GM21367 (cell line): ENCODE results near the gene ALDOC.
"Not testable (repeated sequence)": the region's sequence is repeated elsewhere in the genome, so short reads cannot be mapped to it uniquely, and the experiment has no call there.

ENCODE experiments used
- ATAC-seq: cut with Tn5 transposase; IDR thresholded peaks from one replicate; pipeline ENCODE4 v1.9.1; 2021; ENCODE audit not compliant: unreplicated experiment

Gene ALDOC

DNA sequence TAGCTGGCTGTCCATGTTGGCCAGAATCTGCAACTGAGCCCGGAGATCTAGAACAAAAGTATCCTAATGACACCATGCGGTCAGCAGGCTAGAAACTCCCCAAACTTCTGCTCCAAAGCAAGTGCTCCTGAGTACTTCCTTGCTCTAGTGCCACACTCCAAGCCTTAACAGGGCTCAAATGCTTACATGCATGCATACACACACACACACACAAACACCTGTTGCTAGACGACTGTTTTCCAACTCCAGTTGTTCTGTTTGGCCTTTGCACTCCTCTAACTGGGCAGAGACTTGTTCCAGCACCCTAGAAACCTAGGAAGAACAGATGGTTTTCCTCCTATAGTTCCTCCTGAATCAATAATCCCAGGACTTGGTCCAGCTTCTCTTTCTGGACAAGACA lies 7.7 kb upstream of the ALDOC start:
- ATAC-seq, result no peak

DNA sequence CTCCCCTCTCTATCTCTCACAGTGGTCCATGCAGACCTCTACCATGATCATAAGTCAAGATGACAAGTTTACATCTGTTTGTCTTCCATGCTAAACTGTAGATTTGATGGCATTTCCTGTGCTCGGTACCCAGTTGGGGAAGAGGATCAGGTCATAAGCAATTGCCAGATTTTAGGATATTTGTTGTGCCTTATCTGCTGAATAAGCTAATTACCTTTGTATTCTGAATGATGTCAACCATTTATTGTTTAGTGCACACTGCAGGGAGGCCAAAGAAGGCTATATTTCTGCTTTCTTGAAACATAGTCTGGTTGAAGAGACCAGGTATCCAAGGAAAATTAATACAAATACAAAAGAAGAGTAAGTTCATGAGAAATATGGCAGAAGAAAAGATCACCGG lies 5.8 kb upstream of the ALDOC start:
- ATAC-seq, result no peak

DNA sequence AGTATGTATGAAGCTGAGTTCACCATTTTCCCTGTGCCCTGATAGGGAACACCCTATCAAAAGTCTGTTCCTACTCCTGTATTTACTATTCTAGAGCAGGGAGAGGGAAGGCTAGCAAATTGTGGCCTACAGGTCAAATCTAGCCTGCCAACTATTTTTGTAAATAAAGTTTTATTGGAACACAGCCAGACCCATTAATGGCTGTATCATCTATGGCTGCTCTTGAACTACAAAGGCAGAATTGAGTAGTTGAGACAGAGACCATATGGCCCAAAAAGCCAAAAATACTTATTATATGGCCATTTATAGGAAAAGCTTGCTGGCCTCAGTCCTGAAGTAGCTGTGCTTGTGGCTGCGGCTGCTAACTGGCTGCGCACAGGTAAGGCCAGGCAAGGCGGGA lies 4.3 kb upstream of the ALDOC start:
- no peak for ATAC-seq

DNA sequence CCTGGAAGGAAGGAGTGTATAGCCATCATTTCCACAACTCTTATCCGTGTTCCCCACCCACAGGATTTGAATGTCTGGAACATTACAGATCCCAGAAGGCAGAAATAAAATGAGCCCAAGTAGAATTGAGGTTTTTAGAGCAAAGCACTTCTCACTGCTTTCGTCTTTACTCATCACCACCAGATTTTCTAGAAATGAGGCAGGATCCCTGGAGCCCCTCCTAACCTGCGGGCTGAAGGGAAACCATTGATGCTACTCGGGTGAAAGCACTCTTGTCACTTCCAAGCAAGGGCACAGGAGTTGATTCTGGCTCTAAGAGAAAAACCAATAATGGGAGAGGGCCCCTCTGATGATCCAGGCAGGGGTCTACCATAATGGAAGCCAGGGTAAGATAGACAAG lies 2.8 kb upstream of the ALDOC start:
- ATAC-seq, result no peak

DNA sequence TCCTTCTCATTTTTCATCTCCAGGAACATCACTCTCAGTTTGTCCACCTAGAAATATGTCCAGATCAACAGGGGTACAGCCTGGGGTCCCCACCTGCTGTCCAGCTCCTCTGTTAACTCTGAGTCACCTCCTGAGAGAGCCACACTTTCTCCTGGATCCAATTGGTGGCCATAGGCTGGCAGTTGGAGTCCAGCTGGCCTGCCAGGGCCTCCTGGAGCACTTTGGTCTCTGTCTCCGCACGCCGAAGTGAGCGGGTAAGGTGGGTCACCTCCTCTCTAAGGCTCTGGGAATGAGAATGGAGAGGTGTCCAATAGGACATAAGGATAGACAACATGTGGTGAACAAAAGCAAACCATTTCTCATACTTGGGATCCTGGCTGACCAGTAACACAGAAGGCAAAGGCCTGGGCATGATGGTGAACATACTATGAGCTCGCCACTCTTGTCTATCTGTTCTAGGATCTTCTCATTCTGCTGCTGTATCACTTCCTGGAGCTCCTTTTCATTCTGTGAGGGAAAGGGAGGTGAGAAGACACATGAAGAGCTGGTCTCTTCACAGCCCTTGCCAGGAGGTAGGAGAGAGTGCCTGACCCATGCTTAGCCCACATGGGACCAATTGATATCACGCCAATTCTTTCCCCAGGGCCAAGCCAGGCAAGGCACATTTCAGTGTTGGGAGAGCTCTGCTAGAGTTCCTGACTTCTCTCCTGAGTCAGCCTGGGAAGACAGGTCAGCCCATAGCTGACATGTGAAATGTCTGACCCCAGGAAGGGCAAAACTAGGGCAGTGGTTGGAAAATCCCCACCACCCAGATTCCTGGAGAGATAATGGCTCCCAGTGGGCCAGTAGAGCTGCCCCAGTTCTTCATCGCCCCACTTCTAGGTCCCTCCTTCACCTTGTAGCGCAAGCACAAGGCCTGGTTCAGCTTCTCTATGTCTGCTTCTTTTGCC lies 1.8 kb upstream of the ALDOC start:
- no peak for ATAC-seq

DNA sequence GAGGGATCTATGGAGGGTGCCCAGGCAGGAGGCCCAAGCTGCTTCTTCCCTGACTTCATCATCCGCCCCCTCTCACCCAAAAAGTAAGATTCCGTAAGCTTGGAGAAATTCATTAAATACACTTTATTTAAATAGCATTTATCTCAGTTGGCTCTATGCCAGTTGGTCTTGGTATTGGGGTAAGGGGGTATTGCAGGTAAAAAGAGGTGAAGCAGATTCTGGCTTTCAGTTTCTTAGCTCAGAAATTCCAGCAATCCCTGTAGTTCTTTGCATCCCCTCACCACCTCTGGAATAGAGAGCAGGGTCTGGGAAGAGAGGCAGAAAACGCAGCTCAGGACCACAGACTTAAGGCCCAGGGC lies 750 bp upstream of the ALDOC start:
- ATAC-seq, result no peak

DNA sequence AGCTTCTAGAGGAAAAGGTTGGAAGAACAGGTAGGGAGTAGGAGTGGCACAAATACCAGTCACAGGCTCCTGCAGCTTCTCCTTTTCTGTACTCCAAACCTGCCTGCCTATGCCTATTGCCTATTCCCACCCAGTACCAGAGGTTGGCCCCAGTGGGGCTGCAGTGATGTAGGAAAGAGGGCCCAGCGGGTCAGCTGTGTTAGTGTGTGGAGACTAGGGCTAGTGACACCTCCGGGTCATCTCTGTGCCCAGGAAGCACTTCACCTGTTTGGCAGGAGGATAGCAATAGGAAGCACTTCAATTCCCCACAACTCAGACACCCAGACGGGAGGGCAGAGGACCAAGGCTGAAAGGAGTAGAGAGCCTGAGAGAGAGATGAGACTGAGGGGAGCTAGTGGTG lies 679 bp downstream of the ALDOC start:
- not testable (repeated sequence) for ATAC-seq

DNA sequence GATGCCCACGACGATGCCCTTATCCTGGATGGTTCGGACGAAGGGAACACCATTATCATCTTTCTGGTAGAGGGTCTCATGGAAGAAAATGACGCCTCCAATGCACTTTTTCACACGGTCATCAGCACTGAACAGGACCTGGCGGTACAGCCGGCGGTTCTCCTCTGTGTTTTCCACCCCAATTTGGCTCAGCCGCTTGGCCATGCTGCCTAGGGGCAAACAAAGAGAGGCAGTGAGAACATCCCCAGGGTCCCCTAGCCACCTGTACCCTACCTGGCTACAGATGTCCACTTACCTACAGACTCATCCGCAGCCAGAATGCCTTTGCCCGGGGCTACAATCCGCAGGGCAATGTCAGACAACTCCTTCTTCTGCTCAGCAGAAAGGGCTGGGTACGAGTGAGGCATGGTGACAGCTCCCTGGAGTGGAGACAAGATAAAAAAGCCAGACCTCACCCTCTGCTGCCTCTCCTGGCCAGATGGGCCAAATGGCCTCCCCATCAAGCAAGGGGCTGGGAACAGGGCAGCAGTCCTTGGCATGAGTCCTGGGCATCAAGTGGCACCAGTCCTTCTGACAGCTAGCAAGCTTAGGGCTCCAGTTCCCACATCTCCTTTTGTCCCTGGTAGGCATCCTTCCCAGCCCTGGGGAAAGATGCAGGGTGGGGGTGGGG lies 1.4 kb downstream of the ALDOC start:
- ATAC-seq, result no peak

DNA sequence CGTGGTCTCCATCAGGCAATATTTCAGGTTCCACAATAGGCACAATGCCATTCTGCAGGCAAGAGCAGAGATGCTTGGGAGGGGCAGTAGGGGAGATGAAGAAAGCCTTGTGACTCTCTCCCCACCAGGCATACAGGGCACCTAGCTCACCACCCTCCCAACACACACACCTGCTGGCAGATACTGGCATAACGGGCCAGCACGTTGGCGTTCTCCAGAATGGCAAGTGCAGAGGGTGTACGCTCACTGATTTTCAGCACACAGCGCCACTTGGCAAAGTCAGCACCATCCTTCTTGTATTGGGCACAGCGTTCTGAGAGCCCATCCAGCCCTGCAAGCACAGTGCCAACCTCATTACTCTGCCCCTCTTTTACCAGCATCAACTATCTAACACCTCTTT lies 2.2 kb downstream of the ALDOC start:
- no peak for ATAC-seq

DNA sequence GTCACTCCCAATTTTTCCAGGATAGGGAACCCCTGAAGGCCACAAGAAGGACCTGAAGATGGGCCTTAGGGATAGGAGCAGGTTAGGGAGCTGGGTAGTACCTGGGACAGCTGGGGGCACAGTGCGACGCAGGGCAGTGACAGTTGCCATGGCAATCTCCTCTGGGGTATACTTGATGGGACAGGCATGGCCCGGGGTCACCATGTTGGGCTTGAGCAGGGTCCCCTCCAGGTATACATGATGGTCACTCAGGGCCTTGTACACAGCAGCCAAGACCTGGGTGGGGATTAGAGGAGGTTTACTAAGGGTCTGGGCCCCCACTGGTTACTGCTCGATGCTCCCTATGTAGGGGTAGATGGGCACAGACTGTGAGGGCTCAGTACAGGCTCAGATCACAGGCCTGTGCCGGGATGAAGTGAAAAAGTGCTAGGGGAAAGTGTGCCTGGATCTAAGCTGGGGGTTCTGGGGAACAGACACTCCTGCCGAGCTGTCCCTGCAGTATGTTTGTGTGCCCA lies 2.7 kb downstream of the ALDOC start:
- no peak for ATAC-seq

DNA sequence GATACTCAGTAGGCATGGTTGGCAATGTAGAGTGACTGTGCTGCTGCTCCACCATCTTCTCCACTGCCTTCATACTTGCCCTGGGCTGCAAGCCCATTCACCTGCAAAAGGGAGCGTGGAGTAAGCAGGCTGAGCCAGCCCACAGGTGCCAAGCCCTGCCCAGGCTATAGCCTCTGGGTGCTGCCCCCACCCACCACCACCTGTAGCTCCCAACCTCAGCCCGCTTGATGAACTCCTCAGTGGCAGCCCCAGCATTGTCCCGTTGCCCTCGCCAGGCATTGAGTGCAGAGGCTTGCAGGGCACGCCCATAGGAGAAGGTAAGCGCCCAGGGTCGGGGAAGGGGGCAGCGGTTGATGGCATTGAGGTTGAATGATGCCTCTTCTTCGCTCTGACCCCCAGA lies 3.2 kb downstream of the ALDOC start:
- no peak for ATAC-seq

DNA sequence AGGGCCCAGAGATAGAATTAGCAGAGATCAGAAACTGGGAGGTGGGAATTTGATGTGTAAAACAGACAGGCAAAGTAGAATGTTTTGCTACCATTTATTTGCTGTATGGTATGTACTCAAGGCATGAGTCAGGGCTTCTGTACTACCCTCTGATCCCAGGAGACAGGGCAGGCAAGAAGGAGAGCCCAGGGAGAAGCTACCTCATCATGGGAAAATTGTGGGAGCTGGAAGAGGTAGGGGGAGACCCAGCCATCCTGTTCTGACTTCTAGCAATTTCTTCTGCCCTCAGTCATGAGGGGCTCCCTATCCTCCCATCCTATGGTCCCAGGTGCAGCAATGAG lies 3.7 kb downstream of the ALDOC start:
- ATAC-seq, result no peak

DNA sequence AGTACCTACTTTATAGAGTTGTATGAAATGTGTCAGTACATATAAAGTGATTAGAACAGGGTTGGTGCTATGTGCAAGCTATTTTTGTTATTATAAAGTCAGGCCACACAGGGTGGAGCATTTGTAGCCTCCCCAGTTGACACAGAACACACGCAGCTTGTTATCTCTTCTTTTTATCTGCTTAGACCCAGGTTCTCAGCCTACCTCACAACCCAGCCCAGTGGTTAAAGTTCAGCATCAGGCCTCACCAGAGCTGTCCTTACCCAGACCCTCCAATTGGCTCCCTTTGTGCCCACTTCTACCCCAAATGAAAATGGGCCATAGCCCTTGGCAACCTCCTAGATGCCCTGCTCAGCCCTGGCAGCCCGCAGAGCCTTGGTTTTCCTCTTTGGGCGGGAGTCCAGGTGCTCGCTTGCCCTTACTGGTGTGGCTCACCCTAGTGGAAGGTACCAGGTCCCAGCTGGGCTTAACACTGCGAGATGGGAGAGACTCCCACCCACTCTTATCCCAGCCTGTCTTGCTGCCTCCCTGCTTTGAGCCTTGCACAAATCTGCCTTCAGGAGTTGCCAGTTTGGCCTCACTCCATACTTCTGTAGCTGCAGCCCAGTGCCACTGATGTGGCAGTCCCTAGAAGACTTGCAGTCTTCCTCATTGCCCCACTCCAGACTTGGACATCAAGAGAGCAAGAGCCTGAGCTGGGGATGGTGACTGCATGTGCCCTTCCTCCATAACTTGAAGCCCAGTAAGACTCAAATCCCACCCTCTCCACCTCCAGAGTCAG lies 4.2 kb downstream of the ALDOC start:
- ATAC-seq, result no peak

DNA sequence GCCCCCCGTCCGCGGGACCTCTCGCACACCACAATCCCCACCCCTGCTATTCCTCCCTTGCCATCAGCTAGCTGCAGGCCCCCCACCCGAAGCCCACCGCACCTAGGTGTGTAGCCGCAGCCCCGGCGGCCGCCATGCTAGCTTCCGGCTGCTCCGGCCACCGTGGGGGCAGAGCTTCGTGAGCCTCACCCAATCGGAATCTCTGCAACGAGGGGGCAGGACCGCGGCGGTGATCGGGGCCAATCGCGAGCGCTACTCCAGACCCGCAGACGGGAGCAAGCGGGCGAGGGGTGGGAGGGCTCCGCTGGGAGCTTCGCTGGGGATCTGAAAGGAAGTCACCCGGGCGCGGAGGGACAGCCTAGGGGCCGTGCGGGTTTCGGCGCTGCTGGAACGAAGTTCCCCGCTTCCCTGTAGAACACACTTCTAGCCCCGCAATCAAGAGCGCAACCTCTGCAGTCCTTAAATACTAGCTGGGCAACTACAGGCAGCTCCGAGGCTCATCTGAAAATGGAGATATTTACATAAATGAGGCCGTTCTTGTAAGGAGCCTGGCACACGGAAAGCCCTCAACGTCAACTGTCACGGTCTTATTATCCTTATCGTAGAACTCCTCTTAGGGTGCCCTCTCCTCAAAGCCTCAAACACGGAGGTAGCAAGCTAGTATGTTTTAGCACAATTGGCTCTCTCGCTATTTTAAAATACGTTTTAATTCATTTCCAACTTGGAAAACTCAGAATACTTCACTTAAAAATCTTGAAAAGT lies 5.2 kb downstream of the ALDOC start, which contains the start of gene PIGS:
TSS of gene PIGS (minus strand) at position 164 of the 762 bp plus-strand sequence. CDS start at position 136, 28 bp downstream.
- ATAC-seq, result peak; percentile 67

DNA sequence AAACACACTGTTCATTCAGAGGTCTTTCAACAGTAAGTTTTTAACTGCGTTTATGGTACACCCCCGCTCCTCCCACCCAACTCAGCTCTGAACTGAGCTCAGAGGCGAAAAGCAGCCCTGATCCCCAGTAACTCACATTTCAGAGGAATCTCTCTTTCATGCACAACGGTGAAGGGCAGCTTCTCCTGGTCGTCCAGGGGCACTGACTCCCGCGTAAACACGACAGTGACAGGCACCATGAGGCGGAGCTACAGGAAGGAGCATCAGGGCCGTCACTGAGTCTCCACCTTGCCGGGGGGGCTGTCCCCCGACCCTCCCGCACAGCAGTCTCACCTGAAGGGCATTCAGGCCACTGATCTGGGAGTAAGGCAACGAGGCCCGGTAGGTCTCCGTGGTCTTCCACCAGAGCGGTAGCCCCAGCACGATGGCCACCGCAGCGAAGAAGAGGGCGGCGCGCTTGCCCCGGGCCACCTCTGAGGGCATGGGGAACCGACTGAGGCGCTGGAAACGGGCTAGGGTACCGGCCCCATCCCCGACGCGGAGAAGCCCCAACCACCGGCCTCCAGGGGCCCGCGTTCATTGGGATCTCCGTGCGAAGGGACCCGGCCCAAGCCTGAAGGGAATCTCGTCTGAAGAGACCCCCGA lies 5.9 kb downstream of the ALDOC start:
- no peak for ATAC-seq

DNA sequence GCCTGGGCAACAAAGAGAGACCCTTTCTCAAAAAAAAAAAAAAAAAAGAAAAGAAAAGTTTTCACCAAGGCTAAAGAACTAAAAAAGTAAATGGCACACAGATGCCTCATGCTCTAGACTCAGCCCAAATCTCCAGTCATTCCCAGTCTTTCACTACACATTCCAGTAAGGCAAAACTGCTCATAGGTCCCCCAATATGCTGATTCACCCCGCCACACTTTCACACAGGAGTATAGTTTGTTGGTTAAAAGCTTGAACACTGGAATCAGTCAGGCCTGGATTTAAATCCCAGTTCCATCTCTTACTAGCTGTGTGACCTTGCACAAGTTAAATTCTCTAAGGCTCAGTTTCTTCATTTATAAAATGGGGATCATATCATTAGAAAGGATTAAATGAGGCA lies 7.2 kb downstream of the ALDOC start:
- ATAC-seq, result no peak

DNA sequence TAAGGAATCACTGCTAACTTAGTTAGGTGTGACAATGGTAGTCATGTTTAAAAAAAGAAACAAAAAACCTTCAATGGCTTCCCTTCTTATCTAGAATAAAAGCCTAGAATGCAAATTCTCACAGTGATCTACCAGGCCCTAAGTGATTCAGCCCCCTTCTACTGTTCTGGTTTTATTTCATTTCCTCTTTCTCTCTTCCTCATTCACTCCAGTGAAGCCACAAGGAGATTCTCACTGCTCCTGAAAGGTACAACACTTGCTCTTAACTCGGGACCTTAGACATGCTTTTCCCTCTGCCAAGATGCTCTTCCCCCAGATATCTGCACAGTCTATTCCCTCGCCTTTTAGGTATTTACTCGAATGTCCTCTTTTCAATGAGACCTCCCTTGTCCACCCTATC lies 9.1 kb downstream of the ALDOC start:
- ATAC-seq, result no peak

DNA sequence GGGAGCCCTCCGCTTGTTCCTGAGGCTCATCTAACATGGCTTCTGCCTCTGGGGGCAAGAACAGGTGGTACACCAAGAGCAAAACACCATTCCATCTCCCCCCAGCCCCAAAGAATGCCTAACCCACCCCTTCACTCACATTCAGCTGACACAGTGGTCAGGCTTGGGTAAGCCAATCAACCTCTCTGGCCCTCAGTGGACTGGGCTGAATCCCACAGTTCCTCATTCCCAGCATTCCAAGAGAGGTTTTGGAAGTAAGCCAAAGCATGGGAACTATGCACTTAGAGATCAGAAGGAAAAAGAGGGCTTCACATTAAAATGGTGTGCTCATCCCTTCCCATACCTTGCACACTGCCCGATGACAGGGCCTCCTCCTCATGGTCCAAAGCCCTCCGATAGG lies 13.2 kb downstream of the ALDOC start:
- no peak for ATAC-seq

DNA sequence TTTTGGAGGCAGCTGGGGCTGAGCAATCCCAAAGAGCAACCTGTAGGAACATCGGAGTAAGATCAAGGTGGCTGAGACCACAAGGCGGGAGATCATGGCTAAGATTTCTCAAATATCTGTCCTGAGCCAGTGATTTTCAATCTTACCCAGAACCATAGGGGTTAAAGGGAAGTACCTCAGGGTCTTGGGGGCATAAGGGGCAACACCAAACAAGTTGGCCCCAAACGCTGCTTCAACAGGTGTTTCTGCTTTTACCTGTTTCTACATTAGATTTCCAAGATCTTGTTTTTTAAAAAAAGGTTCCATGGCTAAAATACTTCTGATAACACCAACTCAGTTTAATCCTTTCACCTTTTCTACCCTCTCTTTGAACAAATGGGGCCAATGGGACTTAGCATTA lies 21.7 kb downstream of the ALDOC start:
- ATAC-seq, result no peak

DNA sequence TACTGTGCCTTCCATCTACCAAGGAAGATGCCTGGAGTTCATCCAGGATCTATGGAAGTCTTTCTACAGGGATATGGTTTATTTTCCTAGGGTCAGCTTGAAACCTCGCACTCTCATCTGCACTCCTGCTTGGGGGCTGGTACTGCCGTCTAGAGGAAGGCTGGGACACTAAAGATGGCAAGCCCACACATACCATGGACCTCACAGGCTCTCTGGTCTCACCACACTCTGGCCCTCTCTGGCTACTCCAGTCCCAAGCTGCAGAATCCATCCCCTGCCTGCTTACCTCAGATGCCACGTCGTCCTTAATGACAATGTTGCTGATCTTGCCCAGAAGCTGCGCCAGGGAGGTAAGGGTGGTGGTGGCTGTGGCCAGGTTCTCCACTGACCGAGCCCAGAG lies 22.1 kb downstream of the ALDOC start:
- no peak for ATAC-seq
